Measurements from ENCODE around the gene PRELP.

GRCh38 chr1:203426870-203427269 lies 48.7 kb upstream of the PRELP start:
- TF ChIP-seq, protein P1, sequence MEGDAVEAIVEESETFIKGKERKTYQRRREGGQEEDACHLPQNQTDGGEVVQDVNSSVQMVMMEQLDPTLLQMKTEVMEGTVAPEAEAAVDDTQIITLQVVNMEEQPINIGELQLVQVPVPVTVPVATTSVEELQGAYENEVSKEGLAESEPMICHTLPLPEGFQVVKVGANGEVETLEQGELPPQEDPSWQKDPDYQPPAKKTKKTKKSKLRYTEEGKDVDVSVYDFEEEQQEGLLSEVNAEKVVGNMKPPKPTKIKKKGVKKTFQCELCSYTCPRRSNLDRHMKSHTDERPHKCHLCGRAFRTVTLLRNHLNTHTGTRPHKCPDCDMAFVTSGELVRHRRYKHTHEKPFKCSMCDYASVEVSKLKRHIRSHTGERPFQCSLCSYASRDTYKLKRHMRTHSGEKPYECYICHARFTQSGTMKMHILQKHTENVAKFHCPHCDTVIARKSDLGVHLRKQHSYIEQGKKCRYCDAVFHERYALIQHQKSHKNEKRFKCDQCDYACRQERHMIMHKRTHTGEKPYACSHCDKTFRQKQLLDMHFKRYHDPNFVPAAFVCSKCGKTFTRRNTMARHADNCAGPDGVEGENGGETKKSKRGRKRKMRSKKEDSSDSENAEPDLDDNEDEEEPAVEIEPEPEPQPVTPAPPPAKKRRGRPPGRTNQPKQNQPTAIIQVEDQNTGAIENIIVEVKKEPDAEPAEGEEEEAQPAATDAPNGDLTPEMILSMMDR (IDR thresholded peaks at IDR 0.05; ENCODE audit: low read depth, low read length) = no peak
- TF ChIP-seq EZH2phosphoT487 (IDR thresholded peaks at IDR 0.05; ENCODE audit: low read depth) = no peak

Measured in OCI-LY3 (cell line).